Heart left ventricle (tissue), 16 donors: ENCODE data around the gene MAGEA10. TPM values are rescaled to one million over a fixed set of nuclear protein-coding genes. Genes with fewer than 3 reads are reported as not detected.
"Not testable (repeated sequence)": the region's sequence is repeated elsewhere in the genome, so short reads cannot be mapped to it uniquely, and the experiment has no call there.

ENCODE experiments used
- ATAC-seq, 4 donors: fragments of 200-7000 bp; cut with Tn5 transposase; one replicate each; pipeline ENCODE4 v1.9.1; 2020 to 2022; ENCODE audit warnings: moderate library complexity in 4 of 4, mild to moderate bottlenecking in 3 of 4, moderate number of reproducible peaks in 1 of 4
- DNase-seq, 5 donors: peaks; one replicate each; pipeline ENCODE4 v3.0.0-alpha.2; 2020
- H3K27ac ChIP-seq, 12 donors: fragments of 200-600 bp; sonication (generic) in 4 of 12; one replicate each; pipeline versions ENCODE4 v1.5.0 to v1.8.0; 2016 to 2022; ENCODE audit warnings: mild to moderate bottlenecking in 2 of 12
- H3K27me3 ChIP-seq, 9 donors: fragments of 200-600 bp; sonication (generic) in 2 of 9; one replicate each; pipeline versions ENCODE4 v1.5.1 to v1.8.0; 2016 to 2022; ENCODE audit warnings: mild to moderate bottlenecking in 3 of 9
- H3K36me3 ChIP-seq, 9 donors: fragments of 200-600 bp; sonication (generic) in 2 of 9; one replicate each; pipeline versions ENCODE4 v1.5.0 to v1.8.0; 2018 to 2022; ENCODE audit warnings: mild to moderate bottlenecking in 2 of 9
- H3K4me1 ChIP-seq, 12 donors: fragments of 200-600 bp; sonication (generic) in 4 of 12; one replicate each; pipeline versions ENCODE4 v1.5.0 to v1.8.0; 2016 to 2022; ENCODE audit warnings: mild to moderate bottlenecking in 3 of 12
- H3K4me3 ChIP-seq, 12 donors: fragments of 200-600 bp; sonication (generic) in 4 of 12; one replicate each; pipeline versions ENCODE4 v1.5.0 to v1.8.0; 2017 to 2022; ENCODE audit warnings: mild to moderate bottlenecking in 9 of 12, moderate library complexity in 4 of 12
- H3K9me3 ChIP-seq, 12 donors: fragments of 200-600 bp; sonication (generic) in 4 of 12; one replicate each; pipeline versions ENCODE4 v1.5.0 to v1.8.0; 2016 to 2022; ENCODE audit warnings: mild to moderate bottlenecking in 1 of 12
- CTCF ChIP-seq, 12 donors: fragments of 200-600 bp; sonication (generic) in 4 of 12; IDR thresholded peaks; one replicate each; pipeline versions ENCODE4 v1.5.0 to v1.8.0; 2018 to 2022; ENCODE audit warnings: antibody characterized with exemption in 12 of 12, mild to moderate bottlenecking in 5 of 12
- POLR2A ChIP-seq, 2 donors: fragments of 450-650 bp; IDR thresholded peaks; one replicate each; pipeline ENCODE4 v1.6.1; 2017; ENCODE audit warnings: antibody characterized with exemption in 2 of 2, mild to moderate bottlenecking in 2 of 2, moderate library complexity in 2 of 2
- WGBS, 4 donors: extraction: QIAGEN DNeasy Blood & Tissue Kit in 2 of 4; methylation state at CpG; one replicate each; pipeline versions ENCODE4 v1.1.5 to v1.1.7; 2013 to 2018; 5-methylcytosine and 5-hydroxymethylcytosine counted together
- intact Hi-C, 10 donors: fragments of 100-400 bp; cut with DNase I; formaldehyde crosslinking; loops; one replicate each; pipeline versions ENCODE4 v1.11.1 to v1.14.2; 2022
- polyA plus RNA-seq, 2 donors: library from polyadenylated mRNA; stranded (reverse); fragments of 200-250 nt; gene quantifications; one replicate each; pipeline ENCODE4 v1.2.3, GENCODE V29; 2013
- total RNA-seq, 9 donors: library from RNA; depleted of rRNA in 2 of 9; stranded (reverse); fragments of >200 nt in 2 of 9; fragmentation: NEBNext Ultra II Directional in 3 of 9; extraction: Animal tissue kit (Norgen Biotek cat#: 25700) in 3 of 9; gene quantifications; one replicate each; pipeline versions ENCODE4 v1.1.0 to v1.2.4, GENCODE V29; 2016 to 2023
- donor health status: ischemic (EF 13 %, LVEDD 7.1; RV severe dilation, severe dysfunction).
- donor health status: healthy with polysubstance abuse.
- donor health status: DM: no; HTN: yes; CAD: no.
- donor health status: DM: no; HTN: no; CAD: no.
- donor health status: ischemic (EF 25% LVEDD 6.9; RV normal size, moderate dysfunction).
- donor health status: ischemic (EF 25% LVEDD 5.7; RV mildly dilated, moderate dysfunction).
- donor health status: healthy.
- donor health status: DM: yes; HTN: yes; CAD: no.
- donor health status: ischemic (EF 35%, LVEDD 5.7; RV mildly dilated, moderate dysfunction).
- donor health status: nonischemic (EF 11% LVEDD 7.7; RV severe dilation, severe dysfunction).
- donor health status: DM: yes; HTN: yes; CAD: no.
- donor health status: PGD.
- donor health status: ischemic (EF 29% LVEDD 5.4; RV normal size, mild dysfunction).
- donor health status: nonischemic (EF 23%, LVEDD 6.1; RV moderate dilation, normal function).

The MAGEA10 gene
- total and polyA plus RNA-seq, 11 donors: not detected

- no peak for TF ChIP-seq CTCF (IDR thresholded peaks at IDR 0.05)
- TF ChIP-seq POLR2A (IDR thresholded peaks at IDR 0.05): no peak
- intact Hi-C loops: no loop called here
- no peak overlapping the region for H3K27ac ChIP-seq
- no peak overlapping the region for H3K4me3 ChIP-seq
- WGBS, 4 donors: 90 to 95% (median 92%) methylated on average over 24 to 26 of the region's 26 CpGs
- ATAC-seq (no peak), DNase-seq (no peak)
- no peaks in the 10 kb centered on the region for H3K4me1 ChIP-seq
- no peaks in the 10 kb centered on the region for H3K36me3 ChIP-seq
- H3K27me3 ChIP-seq: no peaks in the 10 kb centered on the region
- H3K9me3 ChIP-seq: no peaks in the 10 kb centered on the region
These were observed 498 bp downstream of the MAGEA10 start for GRCh38 chrX:152137771-152138387.

- H3K9me3 ChIP-seq: no peaks in the 10 kb centered on the region
- no peaks in the 10 kb centered on the region for H3K27me3 ChIP-seq
- no peaks in the 10 kb centered on the region for H3K4me1 ChIP-seq
- DNase-seq (no peak), ATAC-seq (no peak)
- no peak overlapping the region for H3K4me3 ChIP-seq
- H3K27ac ChIP-seq: no peak overlapping the region
- intact Hi-C loops: no loop called here
- TF ChIP-seq POLR2A (IDR thresholded peaks at IDR 0.05) (no peak), CTCF (IDR thresholded peaks at IDR 0.05) (no peak)
- WGBS, 4 donors: 36 to 66% (median 63%) methylated on average over 3 to 4 of the region's 4 CpGs
- H3K36me3 ChIP-seq: no peaks in the 10 kb centered on the region
These were observed 2.1 kb downstream of the MAGEA10 start for GRCh38 chrX:152136312-152136711.

GRCh38 chrX:152131525-152131924 lies 6.9 kb downstream of the MAGEA10 start:
- intact Hi-C loops: no loop called here
- Histone ChIP-seq H3K4me1 (no peaks in the 10 kb centered on the region), H3K27ac (no peak overlapping the region), H3K36me3 (no peaks in the 10 kb centered on the region), H3K9me3 (no peaks in the 10 kb centered on the region), H3K4me3 (no peak overlapping the region), H3K27me3 (no peaks in the 10 kb centered on the region)
- DNase-seq (no peak), ATAC-seq (peak in 3 of 4 donors; percentile 31 to 70 (median 45))
- TF ChIP-seq CTCF (IDR thresholded peaks at IDR 0.05) (no peak), POLR2A (IDR thresholded peaks at IDR 0.05) (no peak)
- WGBS, 4 donors: 50 to 82% (median 70%) methylated on average over 1 of the region's 1 CpG

GRCh38 chrX:152129069-152129844 lies 9.1 kb downstream of the MAGEA10 start:
- H3K36me3 ChIP-seq, DNase-seq, H3K27me3 ChIP-seq, H3K4me3 ChIP-seq, H3K27ac ChIP-seq, H3K4me1 ChIP-seq, ATAC-seq, intact Hi-C loops, H3K9me3 ChIP-seq: not testable (repeated sequence)
- 57 to 83% (median 72%) methylated on average over 3 to 4 of the region's 4 CpGs for WGBS, 4 donors
